GM18868 (cell line): ENCODE results near the gene OSTN.

Experiments
- ATAC-seq: cut with Tn5 transposase; IDR thresholded peaks from one replicate; pipeline ENCODE4 v1.9.1; 2021; ENCODE audit warnings: mild to moderate bottlenecking, moderate library complexity; ENCODE audit not compliant: unreplicated experiment

OSTN gene

DNA sequence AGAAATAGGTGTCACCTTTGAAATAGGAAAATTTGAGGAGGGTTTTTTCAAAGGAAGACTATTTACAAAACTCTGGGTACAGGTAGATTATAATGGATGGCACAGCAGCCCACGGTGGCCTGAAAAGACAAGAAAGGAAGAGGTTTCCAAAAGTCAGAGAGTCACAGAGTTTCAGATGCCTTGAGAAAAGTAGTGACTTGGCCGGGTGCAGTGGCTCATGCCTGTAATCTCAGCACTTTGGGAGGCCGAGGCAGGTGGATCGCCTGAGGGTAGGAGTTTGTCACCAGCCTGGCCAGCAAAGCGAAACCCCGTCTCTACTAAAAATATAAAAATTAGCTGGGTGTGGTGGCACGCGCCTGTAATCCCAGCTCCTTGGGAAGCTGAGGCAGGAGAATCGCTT, 35.2 kb downstream of the OSTN start:
- no peak for ATAC-seq

DNA sequence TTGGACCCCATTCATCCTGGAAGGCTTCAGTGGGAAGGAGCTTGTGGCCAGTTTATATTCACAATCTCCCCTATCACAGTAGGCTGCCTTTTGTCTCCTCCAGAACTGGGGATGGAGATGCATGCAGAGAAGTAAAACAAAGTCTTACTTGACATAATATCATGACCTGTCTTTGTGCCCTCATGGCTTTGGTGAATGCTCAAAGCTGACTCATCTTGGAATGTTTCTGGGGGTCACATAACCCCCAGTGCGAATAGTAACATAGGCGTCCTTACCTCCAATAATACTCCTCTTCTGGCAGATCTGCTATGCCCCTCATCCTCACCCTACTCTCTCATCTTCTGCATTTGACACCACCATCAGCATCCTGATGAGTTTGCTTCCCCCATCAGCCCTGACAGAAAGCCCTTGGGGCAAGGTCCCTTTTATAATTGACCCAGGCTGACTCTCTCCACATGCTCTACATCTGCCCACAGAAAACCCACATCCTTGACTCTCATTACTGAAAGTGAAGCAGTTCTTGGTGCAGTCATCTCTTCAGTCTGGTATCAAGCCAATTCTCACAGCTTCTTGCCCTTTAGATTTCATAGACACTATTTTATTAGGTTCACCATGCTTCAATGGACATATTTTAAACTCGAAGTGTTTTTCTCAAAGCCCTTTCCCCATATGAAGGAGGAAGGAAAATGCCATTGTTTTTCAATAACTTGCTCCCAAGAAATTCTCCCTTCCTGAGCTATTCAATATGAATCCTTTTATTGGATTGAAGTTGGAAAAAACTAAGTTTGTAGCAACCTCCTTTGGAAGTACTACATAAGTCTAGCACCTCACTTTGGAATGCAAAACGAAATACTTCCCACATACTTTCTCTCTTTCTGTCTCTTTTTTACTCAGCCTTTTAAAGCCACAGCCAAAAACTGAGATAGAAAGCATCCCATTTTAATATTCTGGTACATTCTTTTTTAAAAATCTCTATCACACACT, 36.6 kb downstream of the OSTN start:
- ATAC-seq = peak; percentile 99

DNA sequence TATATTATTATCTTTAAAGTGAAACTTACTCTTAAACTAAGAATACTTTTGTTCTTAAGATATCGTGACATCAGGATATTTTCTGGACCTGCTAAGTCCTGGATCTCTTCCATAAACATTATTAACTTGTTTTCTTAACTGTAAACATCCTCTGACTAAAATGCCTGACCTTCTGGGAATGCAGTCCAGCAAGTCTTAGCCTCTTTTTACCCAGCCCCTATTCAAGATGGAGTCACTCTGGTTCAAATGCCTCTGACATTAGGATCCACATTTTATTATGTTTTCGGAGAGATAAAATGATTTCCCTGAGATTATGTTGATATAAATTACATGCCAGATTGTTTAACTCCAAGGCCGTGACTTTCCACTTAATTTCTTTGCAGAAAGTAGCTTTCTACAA, 37.6 kb downstream of the OSTN start:
- no peak for ATAC-seq

DNA sequence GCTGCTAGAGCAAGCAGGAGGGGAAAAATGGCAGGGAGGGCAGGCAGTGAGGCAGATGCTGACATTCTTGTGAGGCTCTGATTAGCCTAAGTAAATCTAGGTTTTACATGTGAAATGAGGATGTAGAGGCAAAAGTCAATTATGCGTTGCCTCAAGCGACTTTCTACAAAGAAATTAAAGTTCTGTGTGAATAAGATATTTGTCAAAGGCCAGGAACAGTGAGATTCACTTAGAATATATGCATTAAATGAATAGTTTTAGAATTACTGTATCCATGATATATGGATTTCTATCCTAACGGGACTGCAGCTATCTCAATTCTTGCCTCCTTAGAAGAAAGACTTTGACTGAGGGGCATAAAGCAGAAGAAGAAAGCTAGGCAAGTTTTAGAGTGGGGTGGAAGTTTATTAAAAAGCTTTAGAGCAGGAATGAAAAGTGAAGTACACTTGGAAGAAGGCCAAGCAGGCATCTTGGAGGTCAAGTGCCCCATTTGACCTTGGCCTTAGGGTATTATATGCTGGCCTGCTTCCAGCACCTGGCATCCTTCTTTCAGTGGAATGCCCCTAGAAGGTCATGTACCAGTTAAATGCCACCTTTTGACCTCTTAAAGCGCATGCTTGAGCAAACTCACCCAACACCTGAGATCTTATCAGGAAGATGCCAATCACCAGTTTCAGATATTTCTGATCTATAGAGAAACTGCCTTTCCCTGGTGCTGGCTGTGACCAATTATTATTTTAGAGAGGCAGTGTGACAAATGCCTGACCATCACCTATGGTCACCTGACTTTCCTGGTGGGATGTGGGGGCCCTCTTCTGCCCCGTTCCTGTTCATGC, 38.2 kb downstream of the OSTN start:
- no peak for ATAC-seq

DNA sequence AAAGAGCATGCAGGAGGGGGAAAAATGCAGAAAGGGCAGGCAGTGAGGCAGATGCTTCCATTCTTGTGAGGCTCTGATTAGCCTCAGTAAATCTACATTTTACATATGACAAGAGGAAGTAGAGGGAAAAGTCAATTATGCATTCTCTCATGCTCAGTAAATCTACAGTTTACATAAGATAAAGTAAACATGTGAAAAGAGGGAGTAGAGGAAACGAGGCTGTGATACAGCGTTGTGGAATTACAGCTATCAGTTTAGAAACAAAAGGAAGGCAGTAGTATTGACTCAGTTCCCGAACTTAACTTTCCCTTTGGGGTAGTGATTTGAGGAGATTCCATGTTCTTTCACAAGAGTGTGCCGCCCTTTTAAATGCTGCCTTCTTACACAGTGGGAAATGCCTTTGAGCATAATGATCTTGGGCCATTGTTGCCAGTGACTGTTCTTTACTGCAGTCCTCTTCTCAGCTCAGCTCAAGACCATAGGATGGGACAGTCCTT, 39.3 kb downstream of the OSTN start:
- no peak for ATAC-seq

DNA sequence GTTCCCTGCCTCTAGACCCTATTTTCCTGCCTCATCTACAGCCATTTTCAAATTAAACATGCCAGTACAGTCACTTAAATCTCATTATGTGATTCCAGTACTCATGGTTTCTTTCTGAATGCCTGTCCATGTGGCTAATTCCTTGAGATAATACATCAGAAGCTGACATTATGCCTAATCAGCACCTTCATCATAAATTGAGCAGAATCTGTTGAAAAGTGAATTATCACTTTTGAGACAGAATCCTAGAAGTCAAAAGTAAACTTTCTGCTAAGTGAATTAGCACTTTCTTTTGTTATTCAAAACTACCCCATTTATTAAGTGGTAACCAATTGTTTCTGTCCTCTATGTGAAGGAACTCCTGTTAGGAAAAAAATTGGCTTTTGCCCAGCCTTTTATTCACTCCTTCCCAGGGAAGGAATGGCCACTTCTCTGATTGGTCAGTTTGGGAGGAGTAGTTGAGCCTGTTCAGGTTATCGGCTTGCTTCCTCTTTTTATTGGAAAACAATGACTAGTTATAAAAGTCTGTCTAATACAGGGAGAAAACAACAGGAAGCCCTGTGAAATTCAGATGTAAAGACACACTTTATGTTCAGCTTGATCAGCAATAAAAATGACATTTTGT, 40.5 kb downstream of the OSTN start:
- ATAC-seq = no peak

DNA sequence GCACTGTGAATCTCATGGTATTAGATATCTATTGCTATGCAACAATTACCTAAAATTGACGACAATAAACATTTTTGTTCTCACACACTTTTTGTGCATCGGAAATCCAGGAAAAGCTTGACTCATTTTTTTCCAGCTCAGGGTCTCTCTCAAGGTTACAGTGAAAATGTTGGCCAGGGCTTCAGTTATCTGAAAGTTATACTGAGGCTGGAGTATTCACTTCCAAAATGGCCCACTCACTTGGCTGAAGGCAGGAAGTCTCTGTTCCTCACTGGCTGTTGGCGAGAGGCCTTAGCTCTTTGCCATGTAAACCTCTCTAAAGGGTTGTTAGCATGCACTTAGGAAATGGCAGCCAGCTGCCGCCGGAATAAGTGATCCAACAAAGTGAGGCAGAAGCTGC, 41.4 kb downstream of the OSTN start:
- ATAC-seq = no peak

DNA sequence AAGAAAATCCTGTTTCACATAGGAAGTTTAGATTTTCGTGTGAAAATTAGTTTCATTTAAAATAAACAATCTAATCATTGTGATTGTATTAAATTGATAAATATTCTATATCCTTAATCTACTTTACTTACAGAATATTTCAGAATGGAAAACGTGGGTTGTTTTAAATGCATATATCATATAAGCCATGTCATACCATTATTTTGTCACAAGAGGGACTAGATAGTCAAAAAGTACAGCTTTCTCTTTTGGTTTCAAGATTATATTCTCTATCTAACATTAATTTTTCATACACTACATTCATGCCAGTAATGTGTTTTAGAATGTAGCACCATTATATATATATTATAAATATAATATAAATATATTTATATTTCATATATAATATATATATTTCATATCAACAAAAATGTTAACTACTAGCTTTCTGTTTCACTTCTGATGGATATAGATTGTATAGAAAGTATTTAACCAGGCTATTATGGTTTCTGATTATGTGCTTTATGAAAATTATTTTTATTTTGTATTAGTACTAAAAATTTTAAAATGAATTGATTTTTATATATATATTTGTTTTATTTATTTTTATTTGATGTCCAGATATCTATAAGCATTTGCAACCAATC, 45.3 kb downstream of the OSTN start:
- ATAC-seq = peak; percentile 44

DNA sequence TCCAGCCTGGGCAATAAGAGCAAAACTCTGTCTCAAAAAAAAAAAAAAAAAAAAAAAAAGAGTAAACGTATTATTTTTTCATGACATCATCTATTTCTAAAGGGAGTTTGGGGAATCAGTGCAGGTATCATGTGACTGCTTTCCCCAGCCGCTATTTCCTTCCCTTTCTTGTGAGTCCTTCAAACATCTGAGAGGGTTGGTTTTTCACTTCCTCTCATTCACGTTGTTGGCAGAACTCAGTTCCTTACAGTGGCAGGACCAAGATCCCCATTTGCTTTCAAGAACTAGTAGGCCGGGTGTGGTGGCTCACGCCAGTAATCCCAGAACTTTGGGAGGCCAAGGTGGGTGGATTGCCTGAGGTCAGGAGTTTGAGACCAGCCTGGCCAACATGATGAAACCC, 47.0 kb downstream of the OSTN start:
- ATAC-seq = peak; percentile 88

DNA sequence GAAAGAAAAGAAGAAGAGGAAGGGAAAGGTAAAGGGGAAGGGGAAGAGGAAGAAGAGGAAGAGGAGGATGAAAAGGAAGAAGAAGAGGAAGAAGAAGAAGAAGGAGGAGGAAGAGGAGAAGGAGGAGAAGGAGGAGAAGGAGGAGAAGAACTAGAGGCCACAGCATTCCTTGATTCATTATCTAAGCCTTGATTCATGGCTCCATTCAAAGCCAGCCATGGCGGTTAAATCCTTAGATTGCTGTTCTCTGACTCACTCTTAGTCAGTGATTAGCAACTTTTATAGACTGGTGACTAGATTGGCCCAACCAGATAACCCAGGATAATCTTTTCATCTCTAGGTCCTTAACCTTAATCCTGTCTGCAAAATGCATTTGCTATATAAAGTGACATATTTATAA, 47.6 kb downstream of the OSTN start:
- no peak for ATAC-seq

DNA sequence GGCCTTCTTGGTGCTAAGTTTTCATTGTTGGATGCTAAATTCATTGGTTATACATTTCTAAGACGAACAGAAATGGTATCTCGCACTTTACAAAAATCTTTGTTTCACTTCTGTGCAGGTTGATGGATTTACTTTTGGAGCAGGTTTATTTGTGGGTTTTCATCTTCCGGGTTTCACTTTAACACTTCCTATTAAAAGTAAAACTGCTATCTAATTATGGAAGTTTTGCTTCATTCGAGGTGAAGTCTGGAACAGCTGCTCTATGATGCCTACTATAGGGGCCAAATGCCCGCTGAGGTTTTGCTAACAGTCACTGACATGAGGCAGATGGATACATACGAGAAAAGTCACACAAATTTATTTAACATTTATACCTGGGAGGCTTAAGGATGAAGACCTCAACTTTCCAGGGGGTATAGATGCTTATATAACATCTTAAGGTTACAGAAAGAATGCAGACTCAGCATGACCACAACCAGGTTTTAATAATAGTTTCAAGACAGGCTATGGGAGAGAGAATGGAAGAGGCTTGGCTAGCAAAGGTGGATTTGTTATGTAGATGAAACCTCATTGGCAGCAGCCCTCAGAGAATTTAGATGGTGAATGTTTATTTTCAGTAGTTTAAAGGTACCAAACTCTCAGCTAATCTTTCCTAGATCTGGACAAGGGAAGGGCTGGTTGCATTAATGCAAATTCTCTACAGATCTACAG, 54.2 kb downstream of the OSTN start:
- peak; percentile 48 for ATAC-seq

DNA sequence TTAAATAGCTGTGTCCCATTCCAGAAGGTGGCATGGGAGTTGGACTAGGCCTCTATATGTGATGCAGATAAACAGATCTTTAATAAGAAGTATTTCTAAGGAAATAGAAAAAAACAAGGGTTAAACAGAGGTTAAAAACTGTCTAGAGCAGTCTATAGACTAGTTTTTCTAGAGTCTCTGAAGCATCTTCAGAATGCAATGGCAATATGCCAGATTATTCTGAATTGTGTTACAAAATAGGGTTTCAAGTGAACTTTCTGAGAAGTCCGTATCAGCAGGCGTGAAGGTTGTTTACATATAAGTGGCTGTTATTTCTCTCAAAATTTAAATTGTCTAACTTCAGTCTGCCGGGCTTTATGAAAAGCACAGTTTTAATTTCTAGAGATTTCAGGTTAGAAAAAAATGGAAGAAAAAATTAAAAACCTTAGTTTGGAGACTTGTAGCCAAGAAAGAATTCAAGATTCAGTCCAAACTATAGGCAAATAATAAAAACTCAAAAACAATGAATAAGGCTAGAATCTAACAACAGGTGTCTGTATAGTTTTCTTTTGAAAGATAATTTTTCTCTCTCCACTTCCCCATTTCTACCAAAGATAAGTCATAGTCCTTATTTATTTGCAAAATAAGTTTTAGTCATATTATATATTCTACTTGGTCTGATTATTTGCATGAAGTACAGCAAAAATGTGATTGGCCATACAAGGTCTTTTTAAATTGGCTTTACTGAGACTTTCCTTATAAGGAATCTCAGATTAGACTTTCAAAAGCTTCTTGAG, 55.2 kb downstream of the OSTN start:
- no peak for ATAC-seq

DNA sequence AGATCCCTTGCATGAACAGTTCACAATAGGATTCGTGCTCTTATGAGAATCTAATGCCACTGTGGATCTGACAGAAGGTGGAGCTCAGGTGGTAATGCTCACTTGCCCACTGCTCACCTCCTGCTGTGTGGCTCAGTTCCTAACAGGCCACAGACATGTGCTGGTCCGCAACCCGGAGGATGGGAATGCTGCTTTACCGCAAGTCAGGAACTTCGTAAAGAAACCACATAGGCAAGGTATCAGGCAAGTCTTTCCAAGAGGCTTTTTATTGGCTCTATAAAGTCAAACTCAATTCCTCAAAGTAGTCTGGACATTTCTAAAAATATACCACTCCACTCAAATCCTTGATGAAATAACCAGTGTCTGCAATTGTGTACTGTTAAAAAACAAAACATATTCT, 56.1 kb downstream of the OSTN start:
- no peak for ATAC-seq

DNA sequence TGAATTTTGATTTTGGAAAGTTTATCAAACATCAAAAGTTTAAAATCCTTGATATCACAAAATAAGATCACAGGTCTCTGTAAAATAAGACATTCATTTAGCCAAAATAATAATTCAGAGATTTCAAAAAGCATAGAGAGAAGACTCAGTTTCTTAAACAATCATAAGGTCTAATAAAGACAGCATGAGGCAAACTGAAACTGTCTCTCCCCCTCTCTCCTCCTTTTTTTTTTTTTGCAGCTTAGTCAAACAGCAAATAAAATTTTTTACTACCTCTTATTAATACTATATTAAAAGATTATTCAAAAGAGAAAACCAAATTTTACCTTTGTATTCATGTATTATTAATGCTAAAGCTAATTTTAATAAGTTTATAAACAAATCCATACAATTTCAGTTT, 57.4 kb downstream of the OSTN start:
- no peak for ATAC-seq

DNA sequence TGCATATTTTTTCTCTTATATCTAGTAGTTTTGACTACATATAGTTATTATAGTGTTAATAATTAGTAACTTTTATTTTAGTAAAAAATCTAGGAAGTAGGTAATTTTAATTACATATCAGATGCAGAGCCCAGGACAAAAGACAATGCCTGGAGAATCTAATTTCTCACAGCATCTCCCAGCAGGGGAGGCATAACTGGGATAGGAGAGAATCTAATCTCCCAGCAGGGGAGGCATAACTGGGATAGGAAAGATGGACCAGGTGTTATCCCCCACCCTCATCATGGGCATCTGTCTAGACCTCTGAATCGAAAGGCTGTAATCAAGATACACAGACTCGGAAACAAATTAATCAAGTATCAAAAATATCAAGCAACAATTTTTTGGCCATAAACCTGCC, 58.2 kb downstream of the OSTN start:
- ATAC-seq = no peak

DNA sequence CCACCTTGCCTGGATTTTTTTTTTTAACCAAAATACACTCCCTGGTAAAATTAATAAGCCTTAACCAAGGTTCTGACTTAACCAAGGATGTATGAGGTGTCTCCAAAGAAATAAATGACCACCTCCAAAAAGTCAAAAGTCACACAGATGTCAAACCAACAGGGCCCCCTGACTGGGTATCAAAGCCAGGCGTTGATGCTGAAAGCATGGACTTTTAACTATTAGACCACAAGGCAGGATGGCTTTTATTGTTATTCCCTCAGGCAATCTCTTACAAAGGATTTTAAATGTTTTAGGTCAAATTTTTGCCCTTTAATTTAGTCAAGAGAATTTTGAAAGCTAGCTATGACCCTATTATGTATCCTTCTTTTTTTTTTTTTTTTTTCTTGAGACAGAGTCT, 60.4 kb downstream of the OSTN start:
- ATAC-seq = no peak

DNA sequence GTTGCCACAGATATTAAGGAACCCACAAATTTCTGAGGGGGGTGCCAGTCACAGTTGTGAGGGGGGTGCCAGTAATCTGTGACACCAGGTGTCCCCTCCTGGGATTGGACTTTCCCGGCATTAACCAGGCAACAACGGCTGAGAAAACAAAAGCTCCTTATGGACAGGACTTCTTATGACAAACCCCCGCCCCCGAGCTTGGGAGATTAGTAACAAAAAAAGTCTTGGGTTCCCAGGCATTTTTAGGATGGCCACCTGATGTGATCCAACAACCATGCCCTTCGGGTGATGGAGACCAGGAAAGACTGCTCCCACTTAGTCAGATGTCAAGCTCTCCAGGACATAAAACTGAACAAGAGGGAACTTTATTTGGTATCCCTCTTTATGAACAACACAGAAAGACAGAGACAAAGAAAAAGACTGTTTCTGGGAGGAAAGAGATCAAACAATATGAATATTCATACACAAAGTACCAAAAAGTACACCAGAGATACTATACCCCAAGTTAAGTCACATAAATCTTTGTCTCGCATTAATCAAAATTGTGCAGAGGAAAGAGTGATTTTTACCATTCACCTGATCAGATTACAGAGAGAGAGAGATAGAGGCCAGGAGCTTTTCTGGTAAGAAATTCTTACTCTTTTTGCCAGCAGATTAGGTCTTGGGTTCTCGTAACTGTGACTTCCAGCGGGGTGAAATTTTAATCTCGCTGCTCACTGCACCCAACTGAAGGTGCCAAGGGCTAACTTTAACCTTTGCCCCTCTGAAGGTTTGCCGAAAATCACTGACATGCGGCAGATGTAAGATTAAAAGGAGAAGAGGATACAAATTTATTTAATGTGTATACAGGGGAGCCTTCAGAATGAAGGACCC, 61.6 kb downstream of the OSTN start:
- no peak for ATAC-seq

DNA sequence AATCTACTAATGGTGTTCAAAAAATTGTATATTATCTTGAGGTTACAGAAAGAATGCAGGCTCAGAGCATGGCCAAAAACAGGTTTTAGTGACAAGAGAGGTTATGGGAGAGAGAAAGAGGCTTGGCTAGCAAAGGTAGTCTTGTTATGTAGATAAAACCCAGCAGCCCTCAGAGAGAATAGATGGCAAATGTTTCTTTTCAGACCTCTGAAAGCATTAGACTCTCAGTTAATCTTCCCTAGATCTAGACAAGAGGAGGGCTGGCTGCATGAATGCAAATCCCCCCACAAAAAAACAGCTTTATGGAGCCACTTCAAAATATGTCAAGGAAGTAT, 62.2 kb downstream of the OSTN start:
- ATAC-seq = no peak

DNA sequence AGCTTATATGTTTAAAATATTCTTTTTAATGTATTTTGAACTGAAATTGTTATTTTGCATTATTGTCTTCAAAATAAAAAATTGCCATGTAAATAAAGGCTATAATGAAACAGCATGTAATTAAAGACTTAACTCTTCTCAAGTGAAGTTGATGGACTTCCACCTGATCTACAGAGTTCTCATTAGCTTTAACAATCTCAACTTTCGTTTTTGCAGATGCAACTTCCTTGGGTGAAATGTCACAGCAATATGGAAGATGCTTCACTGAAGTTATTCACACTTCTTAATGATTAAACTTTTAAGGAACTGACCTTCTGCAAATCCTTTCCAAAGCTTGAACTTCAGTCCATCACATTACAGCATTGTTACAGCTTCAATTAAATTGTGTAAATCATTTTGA, 63.6 kb downstream of the OSTN start:
- ATAC-seq = no peak
